ENCODE measurements around the gene CHCHD2. TPM values are rescaled to one million over a fixed set of nuclear protein-coding genes. Genes with fewer than 3 reads are reported as not detected.
"Not testable (repeated sequence)": the region's sequence is repeated elsewhere in the genome, so short reads cannot be mapped to it uniquely, and the experiment has no call there.

Gene CHCHD2
- total RNA-seq, 1 donor from 2014 or later = 64.1 TPM

GRCh38 chr7:56097700-56098099, 8.6 kb downstream of the CHCHD2 start:
- H4K20me1 ChIP-seq (ENCODE audit: low read depth) = no peaks in the 10 kb centered on the region
- no peak overlapping the region for H3K9ac ChIP-seq
- H3K27ac Mint-ChIP-seq = no peak overlapping the region
- H3K4me1 Mint-ChIP-seq = no peaks in the 10 kb centered on the region
- peaks cover 2% of the 10 kb centered on the region for H3K27me3 Mint-ChIP-seq (ENCODE audit: insufficient read depth, low read depth)
- H2AFZ ChIP-seq (replicated peaks) = no peak overlapping the region
- no peaks in the 10 kb centered on the region for H3K9me3 Mint-ChIP-seq
- no peak overlapping the region for H3K27ac ChIP-seq
- H3F3A ChIP-seq (ENCODE audit: low read depth) = no peaks in the 10 kb centered on the region
- no peaks in the 10 kb centered on the region for H3K36me3 ChIP-seq
- H3K27me3 ChIP-seq = no peaks in the 10 kb centered on the region
- H3K36me3 Mint-ChIP-seq = peaks cover 12% of the 10 kb centered on the region
- H3K79me2 ChIP-seq (ENCODE audit: low read depth) = no peaks in the 10 kb centered on the region
- H3K4me3 ChIP-seq = no peak overlapping the region
- no peaks in the 10 kb centered on the region for H3K4me1 ChIP-seq
- no peak for TF ChIP-seq CTCF (IDR thresholded peaks at IDR 0.05)
- H3K9me3 ChIP-seq (ENCODE audit: low read depth) = no peaks in the 10 kb centered on the region
- no peak overlapping the region for H3K4me2 ChIP-seq
- no peak overlapping the region for H3K4me3 Mint-ChIP-seq
- DNase-seq (ENCODE audit: low spot score) = no peak

GRCh38 chr7:56092789-56093531, 13.3 kb downstream of the CHCHD2 start, which contains the start of gene PHKG1:
Gene PHKG1 (minus strand): TSS chr7:56092952. CDS start chr7:56088941, 4,011 bp downstream.
- no peaks in the 10 kb centered on the region for H3K4me1 Mint-ChIP-seq
- no peak within 1 kb of the TSS for H3K4me2 ChIP-seq
- H3K9me3 ChIP-seq (ENCODE audit: low read depth) = no peaks in the 10 kb centered on the region
- H3K27ac ChIP-seq = no peak within 1 kb of the TSS
- H2AFZ ChIP-seq (replicated peaks) = no peak within 1 kb of the TSS
- no peaks in the 10 kb centered on the region for H4K20me1 ChIP-seq (ENCODE audit: low read depth)
- no peak within 1 kb of the TSS for H3K4me3 Mint-ChIP-seq
- no peaks in the 10 kb centered on the region for H3K36me3 ChIP-seq
- no peaks in the 10 kb centered on the region for H3K9me3 Mint-ChIP-seq
- H3K27ac Mint-ChIP-seq = peak within 1 kb of the TSS; percentile 53
- no peaks in the 10 kb centered on the region for H3K79me2 ChIP-seq (ENCODE audit: low read depth)
- H3K4me3 ChIP-seq = no peak within 1 kb of the TSS
- H3K27me3 Mint-ChIP-seq (ENCODE audit: insufficient read depth, low read depth) = peaks cover 5% of the 10 kb centered on the region
- H3K27me3 ChIP-seq = no peaks in the 10 kb centered on the region
- no peak within 1 kb of the TSS for H3K9ac ChIP-seq
- no peak for DNase-seq (ENCODE audit: low spot score)
- no peaks in the 10 kb centered on the region for H3F3A ChIP-seq (ENCODE audit: low read depth)
- H3K4me1 ChIP-seq = no peaks in the 10 kb centered on the region
- TF ChIP-seq EZH2phosphoT487 (IDR thresholded peaks at IDR 0.05) = no peak
- TF ChIP-seq CTCF (IDR thresholded peaks at IDR 0.05) = peak; percentile 28
- TF ChIP-seq EZH2 (IDR thresholded peaks at IDR 0.05) = no peak
- H3K36me3 Mint-ChIP-seq = peaks cover 4% of the 10 kb centered on the region

GRCh38 chr7:56092388-56092787, 13.9 kb downstream of the CHCHD2 start:
- H3F3A ChIP-seq (ENCODE audit: low read depth); DNase-seq (ENCODE audit: low spot score); H4K20me1 ChIP-seq (ENCODE audit: low read depth); H3K36me3 ChIP-seq; H3K4me3 Mint-ChIP-seq; H3K9me3 ChIP-seq (ENCODE audit: low read depth); H2AFZ ChIP-seq (replicated peaks); H3K27ac Mint-ChIP-seq; H3K79me2 ChIP-seq (ENCODE audit: low read depth); H3K27ac ChIP-seq; H3K36me3 Mint-ChIP-seq; H3K4me3 ChIP-seq; H3K4me2 ChIP-seq; H3K9me3 Mint-ChIP-seq; H3K4me1 Mint-ChIP-seq; H3K4me1 ChIP-seq; H3K27me3 Mint-ChIP-seq (ENCODE audit: insufficient read depth, low read depth); H3K27me3 ChIP-seq; H3K9ac ChIP-seq: not testable (repeated sequence)

GRCh38 chr7:56091591-56091990, 14.7 kb downstream of the CHCHD2 start:
- H3K4me1 Mint-ChIP-seq = no peaks in the 10 kb centered on the region
- H3K27me3 ChIP-seq = no peaks in the 10 kb centered on the region

More at GRCh38 chr7:56091591-56091990, 14.7 kb downstream of the CHCHD2 start:
- Histone ChIP-seq H3K36me3 (no peaks in the 10 kb centered on the region), H3K9ac (no peak overlapping the region), H3K79me2 (ENCODE audit: low read depth) (no peaks in the 10 kb centered on the region), H3K4me3 (no peak overlapping the region), H3K4me2 (no peak overlapping the region), H3K4me1 (no peaks in the 10 kb centered on the region), H4K20me1 (ENCODE audit: low read depth) (no peaks in the 10 kb centered on the region), H3K27ac (no peak overlapping the region), H2AFZ (replicated peaks) (no peak overlapping the region), H3K9me3 (ENCODE audit: low read depth) (no peaks in the 10 kb centered on the region), H3F3A (ENCODE audit: low read depth) (no peaks in the 10 kb centered on the region)
- H3K4me3 Mint-ChIP-seq = no peak overlapping the region
- no peak for TF ChIP-seq CTCF (IDR thresholded peaks at IDR 0.05)
- TF ChIP-seq EZH2phosphoT487 (IDR thresholded peaks at IDR 0.05) = no peak
- TF ChIP-seq EZH2 (IDR thresholded peaks at IDR 0.05) = no peak
- H3K27ac Mint-ChIP-seq = no peak overlapping the region
- no peaks in the 10 kb centered on the region for H3K9me3 Mint-ChIP-seq
- DNase-seq (ENCODE audit: low spot score) = no peak
- H3K36me3 Mint-ChIP-seq = peaks cover 4% of the 10 kb centered on the region
- H3K27me3 Mint-ChIP-seq (ENCODE audit: insufficient read depth, low read depth) = peaks cover 3% of the 10 kb centered on the region

Measured in neural progenitor cell (in vitro differentiated cells).